MM.1S (cell line): ENCODE data around the gene APBA1.

Experiments used
- DNase-seq: peaks from one replicate; pipeline ENCODE4 v3.0.0-alpha.2; 2015
- H2AFZ ChIP-seq: fragments of 300-600 bp; sonication (generic); 2 replicates; pipeline ENCODE4 v1.6.0; 2016; ENCODE audit warnings: antibody characterized with exemption, low read length
- H3F3A ChIP-seq: fragments of 300-600 bp; sonication (generic); 2 replicates; pipeline ENCODE4 v1.6.1; 2016; ENCODE audit warnings: mild to moderate bottlenecking, antibody characterized with exemption, low read length, moderate library complexity, mixed read lengths; ENCODE audit not compliant: insufficient read depth
- H3K27ac ChIP-seq: fragments of 300-600 bp; sonication (generic); 2 replicates; pipeline ENCODE4 v1.5.1; 2016; ENCODE audit warnings: mild to moderate bottlenecking, low read length
- H3K27me3 ChIP-seq: fragments of 300-600 bp; sonication (generic); replicated peaks from 2 replicates; pipeline ENCODE4 v1.6.0; 2016; ENCODE audit warnings: low read length; ENCODE audit not compliant: insufficient read depth
- H3K36me3 ChIP-seq: fragments of 300-600 bp; sonication (generic); replicated peaks from 2 replicates; pipeline ENCODE4 v1.6.1; 2016; ENCODE audit warnings: mild to moderate bottlenecking, low read length, mixed read lengths; ENCODE audit not compliant: insufficient read depth
- H3K4me1 ChIP-seq: fragments of 300-600 bp; sonication (generic); 2 replicates; pipeline ENCODE4 v1.6.1; 2016; ENCODE audit warnings: low read length, mixed read lengths
- H3K4me2 ChIP-seq: fragments of 300-600 bp; sonication (generic); 2 replicates; pipeline ENCODE4 v1.6.0; 2016; ENCODE audit warnings: low read depth, low read length
- H3K4me3 ChIP-seq: fragments of 300-600 bp; sonication (generic); 2 replicates; pipeline ENCODE4 v1.5.1; 2016; ENCODE audit warnings: low read length, mixed read lengths
- H3K79me2 ChIP-seq: fragments of 300-600 bp; sonication (generic); 2 replicates; pipeline ENCODE4 v1.6.1; 2016; ENCODE audit warnings: mixed run types, low read length, mixed read lengths
- H3K9ac ChIP-seq: fragments of 300-600 bp; sonication (generic); 2 replicates; pipeline ENCODE4 v1.6.1; 2016; ENCODE audit warnings: low read length, mixed read lengths
- H3K9me2 ChIP-seq: fragments of 300-600 bp; sonication (generic); replicated peaks from 2 replicates; pipeline ENCODE4 v1.6.1; 2016; ENCODE audit warnings: mild to moderate bottlenecking, low read length, mixed read lengths; ENCODE audit not compliant: insufficient read depth
- H3K9me3 ChIP-seq: fragments of 300-600 bp; sonication (generic); replicated peaks from 2 replicates; pipeline ENCODE4 v1.6.1; 2016; ENCODE audit warnings: mild to moderate bottlenecking, low read length, mixed read lengths; ENCODE audit not compliant: insufficient read depth
- H4K20me1 ChIP-seq: fragments of 300-600 bp; sonication (generic); 2 replicates; pipeline ENCODE4 v1.6.1; 2016; ENCODE audit warnings: mild to moderate bottlenecking, low read length, moderate library complexity, mixed read lengths; ENCODE audit not compliant: insufficient read depth
- EZH2 ChIP-seq: fragments of 300-600 bp; sonication (generic); optimal IDR thresholded peaks from 2 replicates; pipeline ENCODE3; 2017; ENCODE audit warnings: low read depth, mild to moderate bottlenecking, antibody characterized with exemption, low read length, mixed read lengths
- EZH2phosphoT487 ChIP-seq: fragments of 300-600 bp; sonication (generic); IDR thresholded peaks from 2 replicates; pipeline ENCODE4 v1.6.1; 2018; ENCODE audit warnings: antibody characterized with exemption, low read length
- TF ChIP-seq, protein P1 (sequence below): fragments of 300-600 bp; sonication (generic); IDR thresholded peaks from 2 replicates; pipeline ENCODE4 v1.5.1; 2016; ENCODE audit warnings: antibody characterized with exemption, low read length, mixed read lengths

Gene APBA1

DNA sequence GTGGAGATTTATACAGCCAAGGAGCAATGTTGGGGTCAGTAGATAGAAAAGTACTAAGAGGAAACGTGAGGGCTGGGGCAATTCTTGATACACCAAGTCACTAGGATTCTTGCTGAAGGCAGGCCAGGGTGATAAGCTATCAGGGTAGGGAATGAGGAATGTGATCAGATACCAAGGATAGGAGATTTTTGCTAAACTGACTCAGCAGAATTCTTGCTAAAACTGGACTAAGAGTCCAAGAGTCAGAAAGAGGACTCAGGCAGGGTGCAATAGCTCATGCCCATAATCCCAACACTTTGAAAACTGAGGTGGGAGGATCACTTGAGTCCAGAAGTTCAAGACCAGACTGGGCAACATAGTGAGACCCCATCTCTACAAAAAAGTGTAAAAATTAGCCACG is 275.4 kb downstream of the APBA1 start:
- no peaks in the 10 kb centered on the region for H3K27me3 ChIP-seq
- H2AFZ ChIP-seq: no peak overlapping the region
- H3K9me2 ChIP-seq: no peaks in the 10 kb centered on the region
- H3K4me1 ChIP-seq: no peaks in the 10 kb centered on the region
- no peak overlapping the region for H3K27ac ChIP-seq
- TF ChIP-seq EZH2 (no peak), EZH2phosphoT487 (no peak)
- no peaks in the 10 kb centered on the region for H4K20me1 ChIP-seq
- no peaks in the 10 kb centered on the region for H3K36me3 ChIP-seq
- H3K9ac ChIP-seq: no peak overlapping the region
- H3K79me2 ChIP-seq: no peaks in the 10 kb centered on the region
- no peak overlapping the region for H3K4me2 ChIP-seq
- H3K4me3 ChIP-seq: no peak overlapping the region
- H3F3A ChIP-seq: no peaks in the 10 kb centered on the region
- DNase-seq: no peak
- no peaks in the 10 kb centered on the region for H3K9me3 ChIP-seq

DNA sequence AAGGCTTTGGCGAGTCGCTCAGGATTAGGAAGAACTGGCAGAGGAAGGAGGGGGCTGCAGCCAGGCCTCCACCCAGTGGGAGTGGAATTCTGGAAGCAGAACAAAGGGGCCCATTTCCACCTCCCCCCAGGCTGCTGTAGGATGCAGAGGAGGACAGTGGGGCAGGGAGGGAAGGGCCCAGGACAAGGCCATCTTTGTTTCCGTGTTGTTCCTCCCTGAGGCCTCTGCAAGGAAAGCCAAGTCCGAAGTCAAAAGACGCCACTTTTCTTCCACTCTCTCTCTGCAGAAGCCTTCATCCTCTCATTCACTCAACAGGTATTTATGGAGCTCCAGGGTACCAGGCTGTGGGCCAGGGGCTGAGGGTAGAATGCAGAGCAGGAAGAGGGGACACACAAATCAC is 276.5 kb downstream of the APBA1 start:
- Histone ChIP-seq H2AFZ (no peak overlapping the region), H3K9me2 (no peaks in the 10 kb centered on the region), H3K36me3 (no peaks in the 10 kb centered on the region), H3K4me1 (no peaks in the 10 kb centered on the region), H3F3A (no peaks in the 10 kb centered on the region), H3K9ac (no peak overlapping the region), H4K20me1 (no peaks in the 10 kb centered on the region), H3K4me2 (no peak overlapping the region), H3K79me2 (no peaks in the 10 kb centered on the region), H3K9me3 (no peaks in the 10 kb centered on the region), H3K27ac (no peak overlapping the region), H3K27me3 (no peaks in the 10 kb centered on the region), H3K4me3 (no peak overlapping the region)
- TF ChIP-seq, protein P1, sequence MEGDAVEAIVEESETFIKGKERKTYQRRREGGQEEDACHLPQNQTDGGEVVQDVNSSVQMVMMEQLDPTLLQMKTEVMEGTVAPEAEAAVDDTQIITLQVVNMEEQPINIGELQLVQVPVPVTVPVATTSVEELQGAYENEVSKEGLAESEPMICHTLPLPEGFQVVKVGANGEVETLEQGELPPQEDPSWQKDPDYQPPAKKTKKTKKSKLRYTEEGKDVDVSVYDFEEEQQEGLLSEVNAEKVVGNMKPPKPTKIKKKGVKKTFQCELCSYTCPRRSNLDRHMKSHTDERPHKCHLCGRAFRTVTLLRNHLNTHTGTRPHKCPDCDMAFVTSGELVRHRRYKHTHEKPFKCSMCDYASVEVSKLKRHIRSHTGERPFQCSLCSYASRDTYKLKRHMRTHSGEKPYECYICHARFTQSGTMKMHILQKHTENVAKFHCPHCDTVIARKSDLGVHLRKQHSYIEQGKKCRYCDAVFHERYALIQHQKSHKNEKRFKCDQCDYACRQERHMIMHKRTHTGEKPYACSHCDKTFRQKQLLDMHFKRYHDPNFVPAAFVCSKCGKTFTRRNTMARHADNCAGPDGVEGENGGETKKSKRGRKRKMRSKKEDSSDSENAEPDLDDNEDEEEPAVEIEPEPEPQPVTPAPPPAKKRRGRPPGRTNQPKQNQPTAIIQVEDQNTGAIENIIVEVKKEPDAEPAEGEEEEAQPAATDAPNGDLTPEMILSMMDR: no peak
- TF ChIP-seq EZH2: no peak
- no peak for TF ChIP-seq EZH2phosphoT487
- DNase-seq: no peak

DNA sequence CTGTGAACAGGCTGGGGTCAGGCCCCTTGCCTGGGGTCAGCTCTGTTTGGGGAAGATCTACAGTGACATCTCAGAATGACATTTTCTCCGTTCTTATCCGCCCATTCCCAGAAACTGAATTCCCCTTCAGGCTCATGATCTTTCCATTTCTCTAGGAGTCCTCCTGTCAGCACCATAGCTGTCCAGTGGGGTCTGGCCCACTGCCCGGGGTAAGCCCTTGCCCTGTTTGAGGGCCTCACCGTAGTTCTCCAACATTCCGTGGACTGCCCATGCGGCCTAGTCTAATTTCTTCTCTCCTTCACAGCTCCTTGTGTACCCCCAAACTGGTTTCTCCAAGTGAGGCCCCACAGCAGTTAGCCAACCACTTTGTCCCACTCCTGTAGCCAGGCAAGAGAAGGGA is 278.7 kb downstream of the APBA1 start:
- Histone ChIP-seq H3K9ac (no peak overlapping the region), H3K27me3 (no peaks in the 10 kb centered on the region), H2AFZ (no peak overlapping the region), H3K9me2 (no peaks in the 10 kb centered on the region), H3K4me1 (no peaks in the 10 kb centered on the region), H3K79me2 (no peaks in the 10 kb centered on the region), H3F3A (no peaks in the 10 kb centered on the region), H3K4me3 (no peak overlapping the region), H3K27ac (no peak overlapping the region), H3K36me3 (no peaks in the 10 kb centered on the region), H3K9me3 (no peaks in the 10 kb centered on the region), H4K20me1 (no peaks in the 10 kb centered on the region), H3K4me2 (no peak overlapping the region)
- no peak for TF ChIP-seq EZH2
- TF ChIP-seq EZH2phosphoT487: no peak
- TF ChIP-seq, protein P1: no peak
- no peak for DNase-seq

DNA sequence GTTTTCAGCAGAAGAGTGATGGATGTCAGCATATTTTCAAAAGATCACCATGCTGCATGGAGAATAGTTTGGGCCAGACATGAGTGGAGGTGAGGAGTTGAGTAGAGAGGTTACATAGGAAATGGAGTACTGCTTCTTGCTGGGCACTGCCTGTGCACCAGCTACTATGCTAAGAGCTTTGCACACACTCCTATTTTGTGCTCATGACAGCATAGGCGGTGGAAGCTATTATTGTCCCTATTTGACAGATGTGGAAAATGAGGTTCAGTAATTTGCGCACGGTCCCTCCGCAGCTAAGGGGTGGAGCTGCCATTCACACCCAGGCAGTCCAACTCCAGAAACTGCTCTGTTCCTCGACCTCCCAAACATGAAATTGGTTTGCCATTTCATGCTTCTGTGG is 279.3 kb downstream of the APBA1 start:
- TF ChIP-seq EZH2phosphoT487: no peak
- no peaks in the 10 kb centered on the region for H3F3A ChIP-seq
- no peaks in the 10 kb centered on the region for H3K9me3 ChIP-seq
- H3K36me3 ChIP-seq: no peaks in the 10 kb centered on the region
- no peak overlapping the region for H3K27ac ChIP-seq
- H4K20me1 ChIP-seq: no peaks in the 10 kb centered on the region
- H3K9me2 ChIP-seq: no peaks in the 10 kb centered on the region
- H3K9ac ChIP-seq: no peak overlapping the region
- no peak overlapping the region for H3K4me2 ChIP-seq
- no peaks in the 10 kb centered on the region for H3K4me1 ChIP-seq
- H2AFZ ChIP-seq: no peak overlapping the region
- no peaks in the 10 kb centered on the region for H3K79me2 ChIP-seq
- H3K4me3 ChIP-seq: no peak overlapping the region
- no peaks in the 10 kb centered on the region for H3K27me3 ChIP-seq
- DNase-seq: no peak
